Stimulated activated naive CD8-positive, alpha-beta T cell treated with anti-CD3 and anti-CD28 coated beads, Interleukin-15, amount 100 ng/mL, for 72 hours (primary cell): Measurements from ENCODE around the gene MTMR6.

Experiments
- ATAC-seq: fragments of 150-1000 bp; cut with Tn5 transposase; 2 replicates; pipeline ENCODE4 v1.10.0; 2021; ENCODE audit warnings: mild to moderate bottlenecking, moderate library complexity
- DNase-seq, 2 donors: peaks; one replicate each; pipeline ENCODE4 v3.0.0; 2021 to 2022
- H3K27ac Mint-ChIP-seq, 2 donors: one replicate each; pipeline ENCODE4 v1.8.0; 2022; ENCODE audit warnings: mild to moderate bottlenecking in 2 of 2, mixed read lengths in 2 of 2, moderate library complexity in 2 of 2
- H3K27me3 Mint-ChIP-seq: one replicate; pipeline ENCODE4 v1.8.0; 2022; ENCODE audit warnings: mixed read lengths
- H3K4me1 Mint-ChIP-seq: one replicate; pipeline ENCODE4 v1.8.0; 2022; ENCODE audit warnings: mild to moderate bottlenecking, mixed read lengths
- H3K4me3 Mint-ChIP-seq, 2 donors: one replicate each; pipeline ENCODE4 v1.8.0; 2022; ENCODE audit warnings: mild to moderate bottlenecking in 2 of 2, mixed read lengths in 2 of 2, moderate library complexity in 1 of 2
- H3K9me3 Mint-ChIP-seq, 2 donors: one replicate each; pipeline ENCODE4 v1.8.0; 2022; ENCODE audit warnings: mixed read lengths in 2 of 2

MTMR6 gene

GRCh38 chr13:25247360-25247759 lies 39.9 kb downstream of the MTMR6 start:
- Mint-ChIP-seq H3K4me1 (no peaks in the 10 kb centered on the region), H3K4me3 (no peak overlapping the region), H3K9me3 (no peaks in the 10 kb centered on the region), H3K27me3 (no peaks in the 10 kb centered on the region), H3K27ac (no peak overlapping the region)
- DNase-seq (no peak), ATAC-seq (no peak)

GRCh38 chr13:25244123-25244522 lies 43.2 kb downstream of the MTMR6 start:
- Mint-ChIP-seq H3K27me3 (no peaks in the 10 kb centered on the region), H3K27ac (no peak overlapping the region), H3K4me1 (no peaks in the 10 kb centered on the region), H3K9me3 (no peaks in the 10 kb centered on the region), H3K4me3 (no peak overlapping the region)
- DNase-seq (no peak), ATAC-seq (no peak)

GRCh38 chr13:25242956-25243355 lies 44.3 kb downstream of the MTMR6 start:
- Mint-ChIP-seq H3K4me3 (no peak overlapping the region), H3K4me1 (no peaks in the 10 kb centered on the region), H3K9me3 (no peaks in the 10 kb centered on the region), H3K27me3 (no peaks in the 10 kb centered on the region), H3K27ac (no peak overlapping the region)
- DNase-seq (no peak), ATAC-seq (no peak)

- Mint-ChIP-seq H3K27me3 (no peaks in the 10 kb centered on the region), H3K9me3 (no peaks in the 10 kb centered on the region), H3K4me3 (no peak overlapping the region), H3K4me1 (no peaks in the 10 kb centered on the region), H3K27ac (no peak overlapping the region)
- DNase-seq (no peak), ATAC-seq (no peak)
Observed at GRCh38 chr13:25241007-25241406, 46.3 kb downstream of the MTMR6 start.

GRCh38 chr13:25237083-25237482 lies 50.2 kb downstream of the MTMR6 start:
- no peak overlapping the region for H3K4me3 Mint-ChIP-seq
- peaks cover 5% of the 10 kb centered on the region for H3K4me1 Mint-ChIP-seq

GRCh38 chr13:25233861-25234260 lies 53.4 kb downstream of the MTMR6 start:
- H3K27ac Mint-ChIP-seq: no peak overlapping the region
- DNase-seq: no peak
- no peaks in the 10 kb centered on the region for H3K9me3 Mint-ChIP-seq
- H3K27me3 Mint-ChIP-seq: peaks cover 8% of the 10 kb centered on the region
- H3K4me3 Mint-ChIP-seq: no peak overlapping the region
- ATAC-seq: no peak
- peaks cover 5% of the 10 kb centered on the region for H3K4me1 Mint-ChIP-seq

More at GRCh38 chr13:25237083-25237482, 50.2 kb downstream of the MTMR6 start:
- Mint-ChIP-seq H3K9me3 (no peaks in the 10 kb centered on the region), H3K27ac (no peak overlapping the region), H3K27me3 (no peaks in the 10 kb centered on the region)
- DNase-seq (no peak), ATAC-seq (no peak)

GRCh38 chr13:25232937-25233515 lies 54.3 kb downstream of the MTMR6 start:
- no peaks in the 10 kb centered on the region for H3K9me3 Mint-ChIP-seq
- peaks cover 5% of the 10 kb centered on the region for H3K4me1 Mint-ChIP-seq
- H3K27ac Mint-ChIP-seq: no peak overlapping the region
- peaks cover 8% of the 10 kb centered on the region for H3K27me3 Mint-ChIP-seq
- ATAC-seq: peak; percentile 46
- H3K4me3 Mint-ChIP-seq: no peak overlapping the region
- DNase-seq: no peak

GRCh38 chr13:25231517-25231916 lies 55.8 kb downstream of the MTMR6 start:
- ATAC-seq (no peak), DNase-seq (no peak)
- Mint-ChIP-seq H3K4me3 (no peak overlapping the region), H3K27ac (no peak overlapping the region), H3K9me3 (no peaks in the 10 kb centered on the region), H3K27me3 (peaks cover 8% of the 10 kb centered on the region), H3K4me1 (peaks cover 5% of the 10 kb centered on the region)

- Mint-ChIP-seq H3K9me3 (no peaks in the 10 kb centered on the region), H3K4me3 (no peak overlapping the region), H3K27ac (no peak overlapping the region), H3K27me3 (peaks cover 23% of the 10 kb centered on the region), H3K4me1 (no peaks in the 10 kb centered on the region)
- no peak for ATAC-seq
- no peak for DNase-seq
Observed at GRCh38 chr13:25227690-25228089, 59.6 kb downstream of the MTMR6 start.

GRCh38 chr13:25225970-25226369 lies 61.3 kb downstream of the MTMR6 start:
- H3K4me1 Mint-ChIP-seq: no peaks in the 10 kb centered on the region
- H3K27ac Mint-ChIP-seq: no peak overlapping the region
- DNase-seq: no peak
- peaks cover 28% of the 10 kb centered on the region for H3K27me3 Mint-ChIP-seq
- ATAC-seq: no peak
- H3K4me3 Mint-ChIP-seq: no peak overlapping the region
- H3K9me3 Mint-ChIP-seq: no peaks in the 10 kb centered on the region

GRCh38 chr13:25224151-25224550 lies 63.1 kb downstream of the MTMR6 start:
- Mint-ChIP-seq H3K27me3 (peaks cover 20% of the 10 kb centered on the region), H3K27ac (no peak overlapping the region), H3K4me1 (no peaks in the 10 kb centered on the region), H3K4me3 (no peak overlapping the region), H3K9me3 (no peaks in the 10 kb centered on the region)
- ATAC-seq: no peak
- DNase-seq: no peak

GRCh38 chr13:25222740-25223139 lies 64.5 kb downstream of the MTMR6 start:
- ATAC-seq (no peak), DNase-seq (no peak)
- Mint-ChIP-seq H3K4me1 (no peaks in the 10 kb centered on the region), H3K9me3 (no peaks in the 10 kb centered on the region), H3K27ac (no peak overlapping the region), H3K27me3 (peaks cover 20% of the 10 kb centered on the region), H3K4me3 (no peak overlapping the region)

GRCh38 chr13:25218019-25218418 lies 69.3 kb downstream of the MTMR6 start:
- Mint-ChIP-seq H3K4me1 (no peaks in the 10 kb centered on the region), H3K27me3 (peaks cover 8% of the 10 kb centered on the region), H3K9me3 (no peaks in the 10 kb centered on the region), H3K27ac (no peak overlapping the region), H3K4me3 (no peak overlapping the region)
- DNase-seq (no peak), ATAC-seq (no peak)

- DNase-seq (no peak), ATAC-seq (no peak)
- no peak overlapping the region for H3K27ac Mint-ChIP-seq
- H3K27me3 Mint-ChIP-seq: peaks cover under 1% of the 10 kb centered on the region
- no peaks in the 10 kb centered on the region for H3K4me1 Mint-ChIP-seq
- H3K4me3 Mint-ChIP-seq: no peak overlapping the region
- no peaks in the 10 kb centered on the region for H3K9me3 Mint-ChIP-seq
Observed at GRCh38 chr13:25217023-25217885, 70.0 kb downstream of the MTMR6 start.

GRCh38 chr13:25215253-25215575 lies 72.1 kb downstream of the MTMR6 start:
- H3K9me3 Mint-ChIP-seq: no peaks in the 10 kb centered on the region
- ATAC-seq (no peak), DNase-seq (no peak)
- no peak overlapping the region for H3K4me3 Mint-ChIP-seq
- peak overlapping the region in 1 of 2 donors; percentile 46 for H3K27ac Mint-ChIP-seq
- H3K4me1 Mint-ChIP-seq: no peaks in the 10 kb centered on the region
- H3K27me3 Mint-ChIP-seq: no peaks in the 10 kb centered on the region

GRCh38 chr13:25214491-25215252 lies 72.6 kb downstream of the MTMR6 start:
- DNase-seq (no peak), ATAC-seq (no peak)
- H3K4me3 Mint-ChIP-seq: no peak overlapping the region
- H3K27me3 Mint-ChIP-seq: no peaks in the 10 kb centered on the region
- H3K27ac Mint-ChIP-seq: no peak overlapping the region
- H3K4me1 Mint-ChIP-seq: no peaks in the 10 kb centered on the region
- no peaks in the 10 kb centered on the region for H3K9me3 Mint-ChIP-seq
